Mesothelial cell of epicardium (in vitro differentiated cells): ENCODE results near the gene GALNTL6. TPM values are rescaled to one million over a fixed set of nuclear protein-coding genes. Genes with fewer than 3 reads are reported as not detected.

Source experiments
- DNase-seq, 2 experiments: peaks; one replicate each; pipeline ENCODE4 v3.0.0; 2021; ENCODE audit warnings: low spot score in 2 of 2; ENCODE audit not compliant: unreplicated experiment in 2 of 2
- H3K27ac Mint-ChIP-seq: 2 replicates; pipeline ENCODE4 v1.8.0; 2021; ENCODE audit warnings: mixed read lengths
- H3K27me3 Mint-ChIP-seq: 2 replicates; pipeline ENCODE4 v1.8.0; 2021; ENCODE audit warnings: low read depth, mixed read lengths
- H3K36me3 Mint-ChIP-seq: 2 replicates; pipeline ENCODE4 v1.8.0; 2021; ENCODE audit warnings: mixed read lengths
- H3K4me1 Mint-ChIP-seq: 2 replicates; pipeline ENCODE4 v1.8.0; 2021; ENCODE audit warnings: mixed read lengths
- H3K4me3 Mint-ChIP-seq: 2 replicates; pipeline ENCODE4 v1.8.0; 2021; ENCODE audit warnings: mild to moderate bottlenecking, moderate library complexity, mixed read lengths
- H3K9me3 Mint-ChIP-seq: 2 replicates; pipeline ENCODE4 v1.8.0; 2021; ENCODE audit warnings: mixed read lengths
- CTCF ChIP-seq: fragments of 200-600 bp; sonication (generic); IDR thresholded peaks from one replicate; pipeline ENCODE4 v1.5.0; 2021; ENCODE audit warnings: antibody characterized with exemption; ENCODE audit not compliant: unreplicated experiment
- total RNA-seq: library from RNA; stranded (reverse); gene quantifications from 3 replicates; pipeline ENCODE4 v1.2.1, GENCODE V29; 2021

GALNTL6 gene
- total RNA-seq, 1 donor from 2014 or later: 1.3 TPM

- no peaks in the 10 kb centered on the region for H3K9me3 Mint-ChIP-seq
- no peaks in the 10 kb centered on the region for H3K27me3 Mint-ChIP-seq
- TF ChIP-seq CTCF: no peak
- no peaks in the 10 kb centered on the region for H3K36me3 Mint-ChIP-seq
- no peak overlapping the region for H3K4me3 Mint-ChIP-seq
- no peaks in the 10 kb centered on the region for H3K4me1 Mint-ChIP-seq
- DNase-seq: no peak
- H3K27ac Mint-ChIP-seq: no peak overlapping the region
These were observed 127.5 kb downstream of the GALNTL6 start for GRCh38 chr4:171940656-171941055.

- H3K36me3 Mint-ChIP-seq: no peaks in the 10 kb centered on the region
- H3K4me1 Mint-ChIP-seq: no peaks in the 10 kb centered on the region
- no peak overlapping the region for H3K4me3 Mint-ChIP-seq
- no peaks in the 10 kb centered on the region for H3K9me3 Mint-ChIP-seq
- no peak for DNase-seq
- H3K27me3 Mint-ChIP-seq: no peaks in the 10 kb centered on the region
- no peak for TF ChIP-seq CTCF
- H3K27ac Mint-ChIP-seq: no peak overlapping the region
These were observed 134.2 kb downstream of the GALNTL6 start for GRCh38 chr4:171947400-171947799.

- Mint-ChIP-seq H3K4me3 (no peak overlapping the region), H3K36me3 (no peaks in the 10 kb centered on the region), H3K27ac (no peak overlapping the region), H3K27me3 (no peaks in the 10 kb centered on the region), H3K9me3 (no peaks in the 10 kb centered on the region), H3K4me1 (no peaks in the 10 kb centered on the region)
- no peak for TF ChIP-seq CTCF
- no peak for DNase-seq
These were observed 134.8 kb downstream of the GALNTL6 start for GRCh38 chr4:171948038-171948437.

GRCh38 chr4:171954650-171955049, 141.4 kb downstream of the GALNTL6 start:
- H3K4me1 Mint-ChIP-seq: no peaks in the 10 kb centered on the region
- no peaks in the 10 kb centered on the region for H3K36me3 Mint-ChIP-seq
- H3K27me3 Mint-ChIP-seq: no peaks in the 10 kb centered on the region
- H3K9me3 Mint-ChIP-seq: no peaks in the 10 kb centered on the region
- no peak for TF ChIP-seq CTCF
- DNase-seq: no peak
- H3K27ac Mint-ChIP-seq: no peak overlapping the region
- no peak overlapping the region for H3K4me3 Mint-ChIP-seq

GRCh38 chr4:171956678-171957077, 143.5 kb downstream of the GALNTL6 start:
- Mint-ChIP-seq H3K27ac (no peak overlapping the region), H3K27me3 (no peaks in the 10 kb centered on the region), H3K4me3 (no peak overlapping the region), H3K9me3 (peaks cover 3% of the 10 kb centered on the region), H3K4me1 (no peaks in the 10 kb centered on the region), H3K36me3 (no peaks in the 10 kb centered on the region)
- TF ChIP-seq CTCF: no peak
- no peak for DNase-seq

GRCh38 chr4:171962110-171962509, 148.9 kb downstream of the GALNTL6 start:
- no peak for TF ChIP-seq CTCF
- H3K27ac Mint-ChIP-seq: no peak overlapping the region
- H3K9me3 Mint-ChIP-seq: peaks cover 7% of the 10 kb centered on the region
- no peaks in the 10 kb centered on the region for H3K27me3 Mint-ChIP-seq
- no peak for DNase-seq
- H3K4me1 Mint-ChIP-seq: no peaks in the 10 kb centered on the region
- H3K4me3 Mint-ChIP-seq: no peak overlapping the region
- no peaks in the 10 kb centered on the region for H3K36me3 Mint-ChIP-seq
